HepG2 (cell line): Measurements from ENCODE around the gene ELOVL2. TPM values are rescaled to one million over a fixed set of nuclear protein-coding genes. Genes with fewer than 3 reads are reported as not detected.

Source experiments
- ATAC-seq: fragments of 200-7000 bp; cut with Tn5 transposase; 3 replicates; pipeline ENCODE4 v1.9.1; 2020; ENCODE audit warnings: mild to moderate bottlenecking, moderate library complexity
- BruUV-seq: library from RNA; stranded (reverse); fragments of 400-500 nt; replicated peaks from 2 replicates; lab custom pipeline; 2021; lab: Mats Ljungman, UMichigan
- CTCF ChIA-PET: fragments of 300-600 bp; formaldehyde crosslinking; extraction: SDS; loops from one replicate; lab custom pipeline; 2021; ENCODE audit warnings: low total read pairs, inconsistent platforms, low intra/inter-chr PET ratio; lab: Yijun Ruan, JAX
- POLR2A ChIA-PET: fragments of 350-600 bp; sonication (Branson Sonifier 250); formaldehyde crosslinking; loops from one replicate; lab custom pipeline; 2020; ENCODE audit warnings: antibody characterized with exemption, inconsistent platforms; lab: Yijun Ruan, JAX
- DNase-seq: peaks from one replicate; pipeline ENCODE4 v3.0.0-alpha.2; 2015; ENCODE audit warnings: low spot score
- FAIRE-seq: peaks from 3 replicates; lab custom pipeline; 2011; peaks lifted over from hg19 to GRCh38; lab: Jason Lieb, UNC
- H2AFZ ChIP-seq: one replicate; pipeline ENCODE4 v1.6.1; 2011; ENCODE audit warnings: low read length, inconsistent platforms
- H3K27ac ChIP-seq: fragments of 300-600 bp; 3 replicates; pipeline ENCODE4 v1.8.0; 2011; ENCODE audit warnings: mixed run types, mild to moderate bottlenecking, mixed read lengths, low read length, inconsistent platforms; ENCODE audit not compliant: insufficient read depth; ENCODE audit errors: extremely low read length
- H3K27me3 ChIP-seq, 2 experiments: fragments of 200-600 bp in 1 of 2; 2 replicates in 1 of 2; 3 replicates in 1 of 2; pipeline versions ENCODE4 v1.6.0 to v1.8.0; 2011; ENCODE audit warnings: low read length in 2 of 2, mild to moderate bottlenecking in 2 of 2, moderate library complexity in 2 of 2, inconsistent platforms in 1 of 2; ENCODE audit not compliant: insufficient read depth in 2 of 2, control insufficient read depth in 1 of 2
- H3K36me3 ChIP-seq, 2 experiments: fragments of 200-600 bp in 1 of 2; replicated peaks in 1 of 2; 2 replicates in 1 of 2; 3 replicates in 1 of 2; pipeline versions ENCODE4 v1.5.1 to v1.8.0; 2011; ENCODE audit warnings: low read length in 2 of 2, inconsistent platforms in 1 of 2; ENCODE audit not compliant: insufficient read depth in 2 of 2, control insufficient read depth in 1 of 2
- H3K4me1 ChIP-seq: 2 replicates; pipeline ENCODE4 v1.5.1; 2012; ENCODE audit warnings: low read length, inconsistent platforms; ENCODE audit not compliant: insufficient read depth
- H3K4me2 ChIP-seq: 2 replicates; pipeline ENCODE4 v1.6.0; 2011; ENCODE audit warnings: low read depth, low read length, inconsistent platforms
- H3K4me3 ChIP-seq, 3 experiments: fragments of 200-600 bp in 1 of 3; sonication (generic), shearing (Covaris generic) in 1 of 3; replicated peaks in 1 of 3; 2 replicates each; pipeline ENCODE4 v1.5.1; 2011 to 2016; ENCODE audit warnings: low read length in 3 of 3, inconsistent platforms in 2 of 3, low read depth in 2 of 3, mild to moderate bottlenecking in 2 of 3, control low read depth in 1 of 3, mixed read lengths in 1 of 3; ENCODE audit not compliant: insufficient read depth in 1 of 3
- H3K79me2 ChIP-seq: one replicate; pipeline ENCODE4 v1.6.1; 2011; ENCODE audit warnings: low read length, inconsistent platforms; ENCODE audit not compliant: insufficient read depth
- H3K9ac ChIP-seq: 2 replicates; pipeline ENCODE4 v1.6.0; 2011; ENCODE audit warnings: mild to moderate bottlenecking, low read depth, low read length, inconsistent platforms; ENCODE audit not compliant: insufficient read depth
- H3K9me3 ChIP-seq: 2 replicates; pipeline ENCODE4 v1.5.1; 2012; ENCODE audit warnings: mild to moderate bottlenecking, low read length
- H4K20me1 ChIP-seq: 2 replicates; pipeline ENCODE4 v1.6.0; 2011; ENCODE audit warnings: inconsistent platforms, mild to moderate bottlenecking, low read length, moderate library complexity; ENCODE audit not compliant: insufficient read depth
- CC2D1A ChIP-seq: sonication (generic); formaldehyde crosslinking; IDR thresholded peaks from 2 replicates; pipeline ENCODE4 v1.8.1; 2023; ENCODE audit warnings: mild to moderate bottlenecking, missing genetic modification reagents
- HNF4G ChIP-seq, 2 experiments: sonication (generic) in 1 of 2; formaldehyde crosslinking in 1 of 2; IDR thresholded peaks; 2 replicates each; pipeline versions ENCODE4 v1.4.0 to v1.6.1; 2011 to 2020; ENCODE audit warnings: borderline replicate concordance in 2 of 2, low read depth in 2 of 2, mild to moderate bottlenecking in 2 of 2, low read length in 1 of 2, missing genetic modification reagents in 1 of 2, moderate library complexity in 1 of 2
- IKZF4 ChIP-seq: sonication (generic); formaldehyde crosslinking; IDR thresholded peaks from 2 replicates; pipeline ENCODE4 v1.5.1; 2020; ENCODE audit warnings: borderline replicate concordance, mild to moderate bottlenecking, low read depth, missing genetic modification reagents; ENCODE audit errors: not compliant biosample characterization
- ISX ChIP-seq: sonication (generic); formaldehyde crosslinking; conservative IDR thresholded peaks from 2 replicates; pipeline ENCODE4 v1.5.0; 2020; ENCODE audit warnings: missing genetic modification reagents
- MED8 ChIP-seq: sonication (generic); formaldehyde crosslinking; IDR thresholded peaks from 2 replicates; pipeline ENCODE4 v1.8.1; 2023; ENCODE audit warnings: mild to moderate bottlenecking, missing genetic modification reagents; ENCODE audit not compliant: insufficient replicate concordance
- NCOR1 ChIP-seq: fragments of 200-600 bp; sonication (generic); IDR thresholded peaks from 2 replicates; pipeline ENCODE4 v1.7.0; 2017; ENCODE audit warnings: antibody characterized with exemption, low read length, borderline replicate concordance
- PRPF4 ChIP-seq: fragments of 200-400 bp; formaldehyde crosslinking; IDR thresholded peaks from 2 replicates; pipeline ENCODE4 v1.6.1; 2016; ENCODE audit warnings: low read length, low read depth; ENCODE audit not compliant: poor library complexity, severe bottlenecking
- SNAPC4 ChIP-seq: sonication (generic); formaldehyde crosslinking; IDR thresholded peaks from 2 replicates; pipeline ENCODE4 v1.4.0; 2020; ENCODE audit warnings: mild to moderate bottlenecking, missing genetic modification reagents
- ZBTB1 ChIP-seq: sonication (generic); formaldehyde crosslinking; IDR thresholded peaks from 2 replicates; pipeline ENCODE4 v1.4.0; 2020; ENCODE audit warnings: missing genetic modification reagents, borderline replicate concordance
- ZBTB37 ChIP-seq: sonication (generic); formaldehyde crosslinking; IDR thresholded peaks from 2 replicates; pipeline ENCODE4 v1.4.0; 2020; ENCODE audit warnings: mild to moderate bottlenecking, missing genetic modification reagents
- ZKSCAN1 ChIP-seq: fragments of 150-350 bp; IDR thresholded peaks from 2 replicates; pipeline ENCODE4 v1.6.1; 2014; ENCODE audit warnings: low read length
- ZNF138 ChIP-seq: sonication (generic); formaldehyde crosslinking; IDR thresholded peaks from 2 replicates; pipeline ENCODE4 v1.5.0; 2020; ENCODE audit warnings: mild to moderate bottlenecking, low read depth, missing genetic modification reagents
- ZNF256 ChIP-seq: sonication (generic); formaldehyde crosslinking; conservative IDR thresholded peaks from 2 replicates; pipeline ENCODE4 v1.4.0; 2020; ENCODE audit warnings: missing genetic modification reagents
- ZNF44 ChIP-seq: sonication (generic); formaldehyde crosslinking; IDR thresholded peaks from 2 replicates; pipeline ENCODE4 v1.5.1; 2020; ENCODE audit warnings: mild to moderate bottlenecking, missing genetic modification reagents
- ZNF557 ChIP-seq: sonication (generic); formaldehyde crosslinking; IDR thresholded peaks from 2 replicates; pipeline ENCODE4 v1.4.0; 2020; ENCODE audit warnings: missing genetic modification reagents
- ZNF816 ChIP-seq: sonication (generic); formaldehyde crosslinking; IDR thresholded peaks from 2 replicates; pipeline ENCODE4 v1.8.0; 2022; ENCODE audit warnings: missing genetic modification reagents, mild to moderate bottlenecking, borderline replicate concordance
- WGBS: methylation state at CpG from one replicate; pipeline ENCODE4 v1.1.6; 2017; ENCODE audit warnings: low lambda C conversion rate; 5-methylcytosine and 5-hydroxymethylcytosine counted together
- in situ Hi-C: cut with HindIII; loops from 2 replicates; pipeline ENCODE4 v1.10.0; 2017; ENCODE audit warnings: low pct_unique_long_range_greater_than_20kb; ENCODE audit not compliant: extremely low pct_ligation_motif_present
- intact Hi-C: fragments of 100-400 bp; cut with micrococcal nuclease; formaldehyde crosslinking; loops from one replicate; pipeline ENCODE4 v1.10.0; 2022; ENCODE audit not compliant: unreplicated experiment
- polyA plus RNA-seq, 8 experiments: library from polyadenylated mRNA; depleted of rRNA in 3 of 8; stranded (reverse) in 7 of 8; unstranded in 1 of 8; fragments of >200 nt; fragmentation: Illumina TruSeq in 4 of 8; extraction: Trizol in 4 of 8; gene quantifications; 2 replicates each; pipeline versions ENCODE4 v1.2.1 to v1.2.3, GENCODE V29; 2011 to 2016; ENCODE audit warnings: low read depth in 4 of 8, missing spikeins in 1 of 8, mixed read lengths in 1 of 8; ENCODE audit not compliant: insufficient read depth in 1 of 8
- total RNA-seq, 5 experiments: library from RNA; depleted of rRNA; stranded (reverse); fragments of >200 nt; fragmentation: Illumina TruSeq; extraction: Trizol; gene quantifications; 2 replicates each; pipeline ENCODE4 v1.2.3, GENCODE V29; 2016; ENCODE audit warnings: low read depth in 1 of 5

ELOVL2 gene
- total and polyA plus RNA-seq, 2 of the 13 experiments (the other 11 are each of a cell fraction or from before 2014, with no cell fraction given): 43.6 to 65.4 TPM

GRCh38 chr6:11092668-11093375, 48.7 kb upstream of the ELOVL2 start:
- Histone ChIP-seq H4K20me1 (peaks cover 9% of the 10 kb centered on the region; the same call in 1 of the 2 replicates), H3K27me3 (no peaks in the 10 kb centered on the region; a peak in 1 of 5 replicates), H2AFZ (peak overlapping the region; percentile 81), H3K4me3 (peak overlapping the region; percentile 93 to 99 (median 97)), H3K27ac (peak overlapping the region; percentile 90), H3K9ac (peak overlapping the region; percentile 85), H3K9me3 (no peaks in the 10 kb centered on the region), H3K4me2 (peak overlapping the region; percentile 86), H3K79me2 (peaks cover 35% of the 10 kb centered on the region), H3K36me3 (no peaks in the 10 kb centered on the region), H3K4me1 (peaks cover 46% of the 10 kb centered on the region)
- DNase-seq: no peak
- intact Hi-C loops (loop anchor here (1.0 to 5.0 kb wide), 4 partner anchors 49 to 482 kb away; partner anchors contain the start of gene TMEM170B), in situ Hi-C loops (no loop called here)
- FAIRE-seq: no peak
- TSS peak; percentile 94 for BruUV-seq
- ATAC-seq: peak; percentile 6
- 2% methylated on average over 10 of the region's 10 CpGs for WGBS
- ChIA-PET POLR2A (interaction anchor here (0.7 to 1.4 kb wide), 14 partner anchors 10 to 478 kb away, joined by 3 to 13 read pairs (median 3); partner anchors contain the start of gene TMEM14C), CTCF (interaction anchor here (0.9 kb wide), 1 partner anchor 403 kb away, joined by 4 read pairs; no protein-coding TSS in a partner anchor)
- TF ChIP-seq ZNF816 (CRISPR knock-in tag) (0 out of 2 replicates have a peak, but pooled peaks have one; percentile 36), ZKSCAN1 (peak; percentile 85), SNAPC4 (no peak), ZNF138 (0 out of 2 replicates have a peak, but pooled peaks have one; percentile 55), CC2D1A (no peak), MED8 (CRISPR knock-in tag) (peak; percentile 3), ZBTB1 (no peak), ISX (CRISPR knock-in tag) (0 out of 2 replicates have a peak, but pooled peaks have one; percentile 5), ZNF256 (0 out of 2 replicates have a peak, but pooled peaks have one; percentile 12), ZBTB37 (CRISPR knock-in tag) (peak; percentile 1; the same call in 1 of the 2 replicates), NCOR1 (no peak), HNF4G (IDR thresholded peaks at IDR 0.05; ENCODE audit: borderline replicate concordance, low read depth, low read length) (no peak), HNF4G (CRISPR knock-in tag; IDR thresholded peaks at IDR 0.05; ENCODE audit: borderline replicate concordance, low read depth) (no peak), PRPF4 (no peak), ZNF557 (peak; percentile 26; the same call in 1 of the 2 replicates), ZNF44 (CRISPR knock-in tag) (no peak; the same call in 1 of the 2 replicates), IKZF4 (CRISPR knock-in tag) (peak; percentile 2)
